Right atrium auricular region (tissue), 2 donors: ENCODE measurements around the gene PADI1. TPM values are rescaled to one million over a fixed set of nuclear protein-coding genes. Genes with fewer than 3 reads are reported as not detected.

Experiments used
- DNase-seq: peaks from one replicate; pipeline ENCODE4 v3.0.0-alpha.2; 2019; ENCODE audit warnings: low spot score
- H3K27ac ChIP-seq, 2 donors: fragments of 200-600 bp; sonication (generic); 1 replicate in 1 of 2; 2 replicates in 1 of 2; pipeline ENCODE4 v1.5.1; 2016 to 2019
- H3K27me3 ChIP-seq, 2 donors: fragments of 200-600 bp; sonication (generic); one replicate each; pipeline versions ENCODE4 v1.5.1 to v1.6.0; 2017 to 2019
- H3K36me3 ChIP-seq: fragments of 200-600 bp; sonication (generic); one replicate; pipeline ENCODE4 v1.5.1; 2016
- H3K4me1 ChIP-seq, 2 donors: fragments of 200-600 bp; sonication (generic); one replicate each; pipeline versions ENCODE4 v1.5.1 to v1.6.0; 2017 to 2019
- H3K4me3 ChIP-seq, 2 donors: fragments of 200-600 bp; sonication (generic); 1 replicate in 1 of 2; 2 replicates in 1 of 2; pipeline ENCODE4 v1.5.1; 2017 to 2019; ENCODE audit warnings: mild to moderate bottlenecking in 1 of 2, moderate library complexity in 1 of 2
- H3K9me3 ChIP-seq, 2 donors: fragments of 200-600 bp; sonication (generic); one replicate each; pipeline ENCODE4 v1.5.1; 2019
- CTCF ChIP-seq, 2 donors: fragments of 200-600 bp; sonication (generic); IDR thresholded peaks; one replicate each; pipeline ENCODE4 v1.5.1; 2019; ENCODE audit warnings: antibody characterized with exemption in 2 of 2
- total RNA-seq, 2 donors: library from RNA; depleted of rRNA; stranded (reverse); fragments of >200 nt; gene quantifications; one replicate each; pipeline ENCODE4 v1.1.0, GENCODE V29; 2016

The PADI1 gene
- total RNA-seq, 2 donors from 2014 or later = not detected

- Histone ChIP-seq H3K9me3 (peaks cover 0 to 14% of the 10 kb centered on the region in 2 donors), H3K27ac (no peak overlapping the region), H3K27me3 (no peaks in the 10 kb centered on the region), H3K36me3 (no peaks in the 10 kb centered on the region), H3K4me3 (no peak overlapping the region), H3K4me1 (no peaks in the 10 kb centered on the region)
- no peak for DNase-seq
- no peak for TF ChIP-seq CTCF (IDR thresholded peaks at IDR 0.05)
Observed at GRCh38 chr1:17265950-17266349, 61.0 kb downstream of the PADI1 start.

- DNase-seq = no peak
- Histone ChIP-seq H3K27ac (no peak overlapping the region), H3K36me3 (no peaks in the 10 kb centered on the region), H3K4me3 (no peak overlapping the region), H3K27me3 (no peaks in the 10 kb centered on the region), H3K4me1 (no peaks in the 10 kb centered on the region), H3K9me3 (no peaks in the 10 kb centered on the region)
- TF ChIP-seq CTCF (IDR thresholded peaks at IDR 0.05) = no peak
Observed at GRCh38 chr1:17270891-17271765, 66.2 kb downstream of the PADI1 start.

- H3K36me3 ChIP-seq = no peaks in the 10 kb centered on the region
- no peaks in the 10 kb centered on the region for H3K27me3 ChIP-seq
- no peaks in the 10 kb centered on the region for H3K9me3 ChIP-seq
- H3K27ac ChIP-seq = no peak overlapping the region
- no peak overlapping the region for H3K4me3 ChIP-seq
- no peak for TF ChIP-seq CTCF (IDR thresholded peaks at IDR 0.05)
- H3K4me1 ChIP-seq = no peaks in the 10 kb centered on the region
- DNase-seq = no peak
Observed at GRCh38 chr1:17272066-17272465, 67.1 kb downstream of the PADI1 start.

- H3K4me1 ChIP-seq = no peaks in the 10 kb centered on the region
- H3K9me3 ChIP-seq = no peaks in the 10 kb centered on the region
- no peak for DNase-seq
- TF ChIP-seq CTCF (IDR thresholded peaks at IDR 0.05) = no peak
- no peaks in the 10 kb centered on the region for H3K27me3 ChIP-seq
- no peaks in the 10 kb centered on the region for H3K36me3 ChIP-seq
- H3K27ac ChIP-seq = no peak overlapping the region
- H3K4me3 ChIP-seq = no peak overlapping the region
Observed at GRCh38 chr1:17272646-17273045, 67.7 kb downstream of the PADI1 start.

GRCh38 chr1:17273096-17273495 is 68.2 kb downstream of the PADI1 start:
- H3K4me3 ChIP-seq = no peak overlapping the region
- H3K36me3 ChIP-seq = no peaks in the 10 kb centered on the region
- no peaks in the 10 kb centered on the region for H3K9me3 ChIP-seq
- no peaks in the 10 kb centered on the region for H3K4me1 ChIP-seq
- no peak for TF ChIP-seq CTCF (IDR thresholded peaks at IDR 0.05)
- DNase-seq = no peak
- no peak overlapping the region for H3K27ac ChIP-seq
- no peaks in the 10 kb centered on the region for H3K27me3 ChIP-seq
